Measurements from ENCODE around the gene PRELID2.
"Not testable (repeated sequence)": the region's sequence is repeated elsewhere in the genome, so short reads cannot be mapped to it uniquely, and the experiment has no call there.

PRELID2 gene

DNA sequence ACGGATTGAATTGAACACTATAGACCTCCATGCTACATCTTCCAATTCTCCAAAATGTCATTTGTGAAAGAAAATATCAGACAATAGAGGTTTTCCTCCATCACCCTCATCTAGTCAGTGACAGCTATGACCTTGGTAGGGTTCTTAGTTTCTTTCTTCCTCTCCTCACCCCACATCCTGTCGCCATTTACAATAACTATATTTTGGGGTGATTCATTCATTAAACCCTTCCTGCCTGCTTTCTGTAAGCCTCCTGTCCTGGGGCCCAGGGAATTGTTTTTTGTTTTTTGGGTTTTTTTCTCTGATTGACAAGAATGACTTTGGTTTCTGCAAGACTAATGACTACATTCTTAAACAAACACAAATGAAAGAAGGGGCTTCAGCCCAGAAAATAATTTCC is 82.6 kb downstream of the PRELID2 start:
- Histone ChIP-seq H3K4me3 (ENCODE audit: low read length in 2 of 2) (no peak overlapping the region), H3K27me3 (ENCODE audit: control insufficient read depth in 1 of 2, insufficient read depth in 2 of 2, low read length in 2 of 2) (no peaks in the 10 kb centered on the region), H3K4me1 (ENCODE audit: control insufficient read depth, insufficient read depth, low read length) (no peaks in the 10 kb centered on the region), H3K27ac (ENCODE audit: low read length) (no peak overlapping the region), H3K9ac (ENCODE audit: low read length in 2 of 2) (no peak overlapping the region), H3K36me3 (ENCODE audit: control insufficient read depth in 2 of 2, insufficient read depth in 2 of 2, low read length in 2 of 2) (no peaks in the 10 kb centered on the region), H3K9me3 (ENCODE audit: control insufficient read depth in 2 of 2, low read length in 2 of 2) (no peaks in the 10 kb centered on the region)

DNA sequence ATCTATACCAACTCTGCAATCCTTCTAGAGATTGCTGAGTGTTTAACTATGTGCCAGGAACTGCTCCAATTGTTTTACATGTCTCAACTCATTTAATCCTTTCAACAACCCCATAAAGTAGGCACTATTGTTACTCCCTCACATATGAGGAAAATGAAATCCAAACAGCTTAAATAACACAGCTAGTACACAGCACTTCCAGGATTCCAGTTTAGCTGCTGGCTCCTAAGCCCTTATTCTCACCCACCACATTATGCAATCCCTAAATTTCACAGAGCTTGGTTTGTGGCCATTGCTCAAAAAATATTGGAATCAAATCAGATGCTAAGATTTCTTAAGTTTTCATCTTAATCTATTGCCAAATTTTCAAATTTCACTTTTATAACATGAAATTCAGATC is 84.9 kb downstream of the PRELID2 start:
- Histone ChIP-seq H3K4me1 (ENCODE audit: control insufficient read depth, insufficient read depth, low read length) (no peaks in the 10 kb centered on the region), H3K27ac (ENCODE audit: low read length) (no peak overlapping the region), H3K4me3 (ENCODE audit: low read length in 2 of 2) (no peak overlapping the region), H3K27me3 (ENCODE audit: control insufficient read depth in 1 of 2, insufficient read depth in 2 of 2, low read length in 2 of 2) (no peaks in the 10 kb centered on the region), H3K36me3 (ENCODE audit: control insufficient read depth in 2 of 2, insufficient read depth in 2 of 2, low read length in 2 of 2) (no peaks in the 10 kb centered on the region), H3K9ac (ENCODE audit: low read length in 2 of 2) (no peak overlapping the region), H3K9me3 (ENCODE audit: control insufficient read depth in 2 of 2, low read length in 2 of 2) (no peaks in the 10 kb centered on the region)

DNA sequence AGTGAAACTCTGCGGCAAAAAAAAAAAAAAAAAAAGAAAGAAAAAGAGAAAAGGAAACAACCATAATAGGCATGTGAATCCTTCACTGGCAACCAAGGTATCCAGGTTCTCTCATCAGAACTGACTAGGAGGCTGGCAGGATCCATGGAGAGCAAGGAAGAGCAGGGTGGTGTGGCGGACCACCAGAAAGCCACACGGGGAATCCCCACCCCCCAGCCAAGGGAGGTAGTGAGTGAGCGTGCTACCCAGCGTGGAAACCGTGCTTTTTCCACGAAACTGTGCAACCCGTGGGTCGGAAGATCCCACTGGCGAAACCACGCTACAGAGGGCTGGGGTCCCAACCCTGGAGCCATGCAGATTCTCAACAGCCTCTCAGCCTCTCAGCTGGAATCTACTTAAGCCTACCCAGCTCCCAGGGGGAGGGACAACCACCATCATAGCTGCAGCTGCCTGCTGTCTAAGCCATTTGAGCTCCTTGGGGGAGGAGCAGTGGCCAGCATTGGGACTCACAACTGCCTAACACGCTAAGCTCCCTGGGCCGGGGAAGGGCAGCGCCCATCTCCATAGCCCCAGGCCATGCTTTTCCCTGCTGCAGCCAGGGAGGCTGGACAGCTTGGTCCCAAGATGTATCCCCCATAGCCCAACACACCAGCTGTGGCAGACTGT is 91.6 kb downstream of the PRELID2 start:
- Histone ChIP-seq H3K27ac (ENCODE audit: low read length) (no peak overlapping the region), H3K4me3 (ENCODE audit: low read length in 2 of 2) (no peak overlapping the region), H3K27me3 (ENCODE audit: control insufficient read depth in 1 of 2, insufficient read depth in 2 of 2, low read length in 2 of 2) (no peaks in the 10 kb centered on the region), H3K9ac (ENCODE audit: low read length in 2 of 2) (no peak overlapping the region), H3K9me3 (ENCODE audit: control insufficient read depth in 2 of 2, low read length in 2 of 2) (no peaks in the 10 kb centered on the region), H3K36me3 (ENCODE audit: control insufficient read depth in 2 of 2, insufficient read depth in 2 of 2, low read length in 2 of 2) (no peaks in the 10 kb centered on the region), H3K4me1 (ENCODE audit: control insufficient read depth, insufficient read depth, low read length) (no peaks in the 10 kb centered on the region)

DNA sequence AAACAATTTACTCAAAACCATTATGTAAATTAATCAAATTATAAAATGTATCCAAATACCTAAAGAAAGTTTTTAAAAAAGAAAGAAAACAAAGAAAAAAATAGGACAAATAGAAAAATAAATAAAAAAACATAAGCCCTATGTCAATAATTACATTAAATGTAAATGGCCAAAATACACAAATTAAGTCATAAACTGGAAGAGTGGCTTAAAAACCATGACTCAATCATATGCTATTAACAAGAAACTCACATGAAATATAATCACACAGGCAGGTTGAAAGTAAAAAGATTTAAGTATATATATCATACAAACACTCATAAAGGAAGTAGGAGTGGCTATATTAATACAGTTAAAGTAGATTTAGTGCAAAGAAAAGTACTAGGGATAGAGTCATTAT is 95.3 kb downstream of the PRELID2 start:
- Histone ChIP-seq H3K27me3 (ENCODE audit: control insufficient read depth in 1 of 2, insufficient read depth in 2 of 2, low read length in 2 of 2) (no peaks in the 10 kb centered on the region), H3K9me3 (ENCODE audit: control insufficient read depth in 2 of 2, low read length in 2 of 2) (no peaks in the 10 kb centered on the region), H3K36me3 (ENCODE audit: control insufficient read depth in 2 of 2, insufficient read depth in 2 of 2, low read length in 2 of 2) (peaks cover 0 to 2% of the 10 kb centered on the region in 2 donors), H3K9ac (ENCODE audit: low read length in 2 of 2) (no peak overlapping the region), H3K4me3 (ENCODE audit: low read length in 2 of 2) (no peak overlapping the region), H3K27ac (ENCODE audit: low read length) (no peak overlapping the region), H3K4me1 (ENCODE audit: control insufficient read depth, insufficient read depth, low read length) (no peaks in the 10 kb centered on the region)

DNA sequence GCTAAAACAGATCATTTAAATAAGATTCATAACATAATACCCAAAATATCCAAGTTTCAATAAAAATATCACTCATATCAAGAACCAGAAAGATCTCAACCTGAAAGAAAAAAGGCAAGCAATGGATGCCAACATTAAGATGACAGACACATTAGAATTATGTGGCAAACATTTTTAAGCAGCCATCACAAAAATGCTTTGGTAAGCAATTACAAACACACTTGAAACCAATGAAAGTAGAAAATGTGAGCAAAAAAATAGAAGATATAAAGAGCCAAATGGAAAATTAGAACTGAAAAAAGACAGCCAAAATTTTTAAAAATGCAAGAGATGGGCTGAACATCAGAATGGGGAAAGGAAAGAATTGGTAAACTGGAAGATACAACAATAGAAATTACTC is 96.9 kb downstream of the PRELID2 start:
- H3K4me1 ChIP-seq (ENCODE audit: control insufficient read depth, insufficient read depth, low read length) = no peaks in the 10 kb centered on the region

DNA sequence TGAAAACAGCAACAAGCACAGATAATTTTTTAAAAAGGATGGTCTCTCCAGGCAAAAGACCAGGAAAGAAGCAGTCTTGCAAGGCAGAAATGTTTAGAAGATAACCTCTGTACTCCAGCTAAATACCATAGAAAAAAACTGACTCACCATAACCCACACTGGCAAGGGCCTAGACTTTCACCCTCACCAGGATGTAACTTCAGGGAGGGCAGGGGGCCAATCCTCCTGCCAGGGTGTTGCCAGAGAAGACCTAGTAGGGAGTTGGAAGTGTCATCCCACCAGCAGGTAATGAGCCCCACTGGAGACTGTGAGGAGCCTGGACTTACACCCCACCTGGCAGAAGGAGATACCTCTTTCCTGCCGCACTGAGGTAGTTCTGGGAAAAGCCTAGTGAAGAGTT is 97.6 kb downstream of the PRELID2 start:
- H3K9ac ChIP-seq (ENCODE audit: low read length in 2 of 2) = no peak overlapping the region
- H3K4me3 ChIP-seq (ENCODE audit: low read length in 2 of 2) = no peak overlapping the region
- H3K9me3 ChIP-seq (ENCODE audit: control insufficient read depth in 2 of 2, low read length in 2 of 2) = no peaks in the 10 kb centered on the region
- no peaks in the 10 kb centered on the region for H3K4me1 ChIP-seq (ENCODE audit: control insufficient read depth, insufficient read depth, low read length)
- H3K36me3 ChIP-seq (ENCODE audit: control insufficient read depth in 2 of 2, insufficient read depth in 2 of 2, low read length in 2 of 2) = peaks cover 0 to 2% of the 10 kb centered on the region in 2 donors
- no peaks in the 10 kb centered on the region for H3K27me3 ChIP-seq (ENCODE audit: control insufficient read depth in 1 of 2, insufficient read depth in 2 of 2, low read length in 2 of 2)
- no peak overlapping the region for H3K27ac ChIP-seq (ENCODE audit: low read length)

More for the DNA sequence above, 96.9 kb downstream of the PRELID2 start:
- no peak overlapping the region for H3K27ac ChIP-seq (ENCODE audit: low read length)
- no peaks in the 10 kb centered on the region for H3K9me3 ChIP-seq (ENCODE audit: control insufficient read depth in 2 of 2, low read length in 2 of 2)
- H3K27me3 ChIP-seq (ENCODE audit: control insufficient read depth in 1 of 2, insufficient read depth in 2 of 2, low read length in 2 of 2) = no peaks in the 10 kb centered on the region
- H3K36me3 ChIP-seq (ENCODE audit: control insufficient read depth in 2 of 2, insufficient read depth in 2 of 2, low read length in 2 of 2) = peaks cover 0 to 2% of the 10 kb centered on the region in 2 donors
- no peak overlapping the region for H3K9ac ChIP-seq (ENCODE audit: low read length in 2 of 2)
- no peak overlapping the region for H3K4me3 ChIP-seq (ENCODE audit: low read length in 2 of 2)

DNA sequence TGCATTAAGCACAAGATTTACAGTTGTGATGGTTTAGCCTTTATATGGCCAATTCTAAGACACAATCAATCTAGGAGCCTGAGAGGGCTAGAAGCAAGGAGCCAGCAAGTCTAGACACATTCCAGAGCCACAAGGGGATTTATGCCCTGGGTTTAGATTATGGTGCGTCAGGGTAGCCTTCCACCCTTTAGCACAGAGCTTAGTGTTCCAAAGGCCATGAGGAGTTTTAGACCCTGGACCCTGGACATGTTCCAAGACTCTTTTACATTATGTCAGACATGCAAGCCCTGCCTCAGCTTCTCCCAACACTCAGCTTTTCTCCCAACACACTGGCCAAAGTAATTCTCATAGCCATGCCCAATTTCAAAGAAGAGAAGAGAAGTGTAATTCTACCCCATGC is 105.2 kb downstream of the PRELID2 start:
- peaks cover 8 to 19% of the 10 kb centered on the region in 2 donors for H3K9me3 ChIP-seq (ENCODE audit: control insufficient read depth in 2 of 2, low read length in 2 of 2)
- not testable (repeated sequence) for H3K4me1 ChIP-seq (ENCODE audit: control insufficient read depth, insufficient read depth, low read length); H3K27me3 ChIP-seq (ENCODE audit: control insufficient read depth in 1 of 2, insufficient read depth in 2 of 2, low read length in 2 of 2); H3K27ac ChIP-seq (ENCODE audit: low read length); H3K9ac ChIP-seq (ENCODE audit: low read length in 2 of 2); H3K4me3 ChIP-seq (ENCODE audit: low read length in 2 of 2); H3K36me3 ChIP-seq (ENCODE audit: control insufficient read depth in 2 of 2, insufficient read depth in 2 of 2, low read length in 2 of 2)

DNA sequence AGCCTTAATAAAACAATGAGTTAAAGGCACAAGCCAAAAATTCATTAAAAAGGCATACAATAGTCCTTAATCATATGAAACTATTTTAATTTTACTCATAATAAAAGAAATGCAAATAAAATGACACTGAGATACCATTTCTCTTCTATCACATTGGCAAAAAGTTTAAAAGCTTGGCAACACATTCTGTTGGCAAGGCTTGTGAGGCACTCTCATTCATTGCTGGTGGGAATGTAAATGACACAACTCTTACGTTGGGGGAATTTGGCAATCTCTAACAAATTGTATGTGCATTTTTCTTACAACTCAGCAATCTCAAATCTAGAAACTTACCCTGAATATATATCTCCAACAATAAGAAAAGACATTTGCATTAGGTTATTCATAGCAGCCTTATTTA is 111.6 kb downstream of the PRELID2 start:
- Histone ChIP-seq H3K4me3 (ENCODE audit: low read length in 2 of 2) (no peak overlapping the region), H3K27ac (ENCODE audit: low read length) (no peak overlapping the region), H3K27me3 (ENCODE audit: control insufficient read depth in 1 of 2, insufficient read depth in 2 of 2, low read length in 2 of 2) (no peaks in the 10 kb centered on the region), H3K9me3 (ENCODE audit: control insufficient read depth in 2 of 2, low read length in 2 of 2) (peaks cover 5 to 11% of the 10 kb centered on the region in 2 donors), H3K36me3 (ENCODE audit: control insufficient read depth in 2 of 2, insufficient read depth in 2 of 2, low read length in 2 of 2) (no peaks in the 10 kb centered on the region), H3K4me1 (ENCODE audit: control insufficient read depth, insufficient read depth, low read length) (no peaks in the 10 kb centered on the region), H3K9ac (ENCODE audit: low read length in 2 of 2) (no peak overlapping the region)

DNA sequence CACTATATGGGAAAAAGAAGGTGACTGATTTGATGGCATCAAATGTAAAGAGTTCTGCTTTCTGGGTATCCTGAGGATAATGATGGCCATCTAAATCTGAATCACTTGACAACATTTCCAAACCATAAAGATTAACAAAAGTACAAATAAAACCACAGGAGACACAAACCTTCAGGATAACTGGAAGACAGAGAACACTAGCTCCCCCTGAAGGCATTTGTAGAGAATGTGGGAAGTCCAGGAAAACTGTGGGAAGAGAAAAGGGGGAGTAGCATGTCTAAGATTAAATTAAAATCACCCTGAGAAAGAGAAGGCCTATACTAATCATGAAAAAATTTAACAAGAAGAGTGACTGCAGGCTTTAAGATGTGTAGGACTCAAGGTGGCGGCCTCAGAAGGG is 116.2 kb downstream of the PRELID2 start:
- Histone ChIP-seq H3K9me3 (ENCODE audit: control insufficient read depth in 2 of 2, low read length in 2 of 2) (no peaks in the 10 kb centered on the region), H3K36me3 (ENCODE audit: control insufficient read depth in 2 of 2, insufficient read depth in 2 of 2, low read length in 2 of 2) (no peaks in the 10 kb centered on the region), H3K9ac (ENCODE audit: low read length in 2 of 2) (no peak overlapping the region), H3K27me3 (ENCODE audit: control insufficient read depth in 1 of 2, insufficient read depth in 2 of 2, low read length in 2 of 2) (no peaks in the 10 kb centered on the region), H3K4me3 (ENCODE audit: low read length in 2 of 2) (no peak overlapping the region), H3K27ac (ENCODE audit: low read length) (no peak overlapping the region), H3K4me1 (ENCODE audit: control insufficient read depth, insufficient read depth, low read length) (no peaks in the 10 kb centered on the region)

DNA sequence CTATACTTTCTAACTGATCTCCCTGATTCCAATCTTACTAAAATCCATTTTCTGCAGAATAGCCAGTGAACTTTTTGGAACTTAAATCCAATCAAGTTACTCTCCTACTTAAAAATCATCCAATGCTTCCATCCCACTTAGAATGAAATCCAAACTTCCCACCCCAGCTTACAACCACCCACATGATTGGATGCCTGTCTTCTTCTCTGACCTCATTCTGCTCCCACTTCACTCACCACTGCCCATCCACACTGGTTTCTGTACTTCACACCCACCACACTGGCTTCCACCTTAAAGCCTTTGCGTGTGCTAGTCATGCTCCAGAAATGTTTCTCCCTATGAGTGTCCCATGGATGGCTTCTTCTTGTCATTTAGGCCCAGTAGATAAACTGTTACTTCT is 119.7 kb downstream of the PRELID2 start:
- H3K27ac ChIP-seq (ENCODE audit: low read length) = no peak overlapping the region
- no peaks in the 10 kb centered on the region for H3K4me1 ChIP-seq (ENCODE audit: control insufficient read depth, insufficient read depth, low read length)
- H3K9me3 ChIP-seq (ENCODE audit: control insufficient read depth in 2 of 2, low read length in 2 of 2) = no peaks in the 10 kb centered on the region
- H3K36me3 ChIP-seq (ENCODE audit: control insufficient read depth in 2 of 2, insufficient read depth in 2 of 2, low read length in 2 of 2) = no peaks in the 10 kb centered on the region
- no peaks in the 10 kb centered on the region for H3K27me3 ChIP-seq (ENCODE audit: control insufficient read depth in 1 of 2, insufficient read depth in 2 of 2, low read length in 2 of 2)
- no peak overlapping the region for H3K9ac ChIP-seq (ENCODE audit: low read length in 2 of 2)
- no peak overlapping the region for H3K4me3 ChIP-seq (ENCODE audit: low read length in 2 of 2)

DNA sequence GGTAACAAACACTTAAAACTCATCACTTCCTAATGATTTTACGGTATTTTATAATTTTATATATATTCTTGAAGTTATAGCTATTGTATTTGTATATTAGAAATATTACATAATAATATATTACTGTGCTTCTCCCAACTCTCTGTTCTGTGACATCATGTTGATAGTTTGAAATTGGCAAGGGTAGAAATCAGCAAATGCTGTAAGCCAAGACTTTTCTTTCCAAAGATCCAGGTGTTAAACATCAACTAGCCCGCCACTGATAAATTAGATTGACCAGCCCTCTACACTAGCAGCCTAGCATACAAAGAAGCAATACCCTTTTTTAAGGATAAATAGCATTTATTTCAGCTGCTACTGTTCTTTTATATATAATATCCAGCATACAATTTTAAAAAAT is 122.9 kb downstream of the PRELID2 start:
- Histone ChIP-seq H3K27me3 (ENCODE audit: control insufficient read depth in 1 of 2, insufficient read depth in 2 of 2, low read length in 2 of 2) (no peaks in the 10 kb centered on the region), H3K9ac (ENCODE audit: low read length in 2 of 2) (no peak overlapping the region), H3K4me3 (ENCODE audit: low read length in 2 of 2) (no peak overlapping the region), H3K36me3 (ENCODE audit: control insufficient read depth in 2 of 2, insufficient read depth in 2 of 2, low read length in 2 of 2) (no peaks in the 10 kb centered on the region), H3K4me1 (ENCODE audit: control insufficient read depth, insufficient read depth, low read length) (no peaks in the 10 kb centered on the region), H3K27ac (ENCODE audit: low read length) (no peak overlapping the region), H3K9me3 (ENCODE audit: control insufficient read depth in 2 of 2, low read length in 2 of 2) (no peaks in the 10 kb centered on the region)

Data from stomach smooth muscle (tissue), 2 donors.